MM.1S (cell line): ENCODE data around the gene GPX6.

Experiments used
- EZH2 ChIP-seq: fragments of 300-600 bp; sonication (generic); optimal IDR thresholded peaks from 2 replicates; pipeline ENCODE3; 2017; ENCODE audit warnings: low read depth, mild to moderate bottlenecking, antibody characterized with exemption, low read length, mixed read lengths
- EZH2phosphoT487 ChIP-seq: fragments of 300-600 bp; sonication (generic); IDR thresholded peaks from 2 replicates; pipeline ENCODE4 v1.6.1; 2018; ENCODE audit warnings: antibody characterized with exemption, low read length
- TF ChIP-seq, protein P1 (sequence below): fragments of 300-600 bp; sonication (generic); IDR thresholded peaks from 2 replicates; pipeline ENCODE4 v1.5.1; 2016; ENCODE audit warnings: antibody characterized with exemption, low read length, mixed read lengths

DNA sequence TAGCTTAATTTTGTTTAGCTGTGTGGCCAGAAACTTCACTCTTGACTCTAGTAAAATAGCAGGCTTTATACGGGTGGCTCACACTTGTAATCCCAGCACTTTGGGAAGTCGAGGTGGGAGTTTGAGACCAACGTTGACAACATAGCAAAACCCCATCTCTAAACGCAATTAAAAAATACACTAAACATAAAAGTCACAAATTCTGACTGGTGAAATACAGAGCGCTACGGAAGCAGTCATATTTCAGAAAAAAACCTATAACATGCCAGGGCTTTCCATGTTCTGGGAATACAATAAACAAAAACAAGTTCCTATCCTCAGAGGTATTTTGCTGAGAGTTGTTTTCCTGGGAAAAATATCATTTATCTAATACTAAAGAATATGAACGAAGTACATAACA lies 47.5 kb downstream of the GPX6 start:
- TF ChIP-seq, protein P1, sequence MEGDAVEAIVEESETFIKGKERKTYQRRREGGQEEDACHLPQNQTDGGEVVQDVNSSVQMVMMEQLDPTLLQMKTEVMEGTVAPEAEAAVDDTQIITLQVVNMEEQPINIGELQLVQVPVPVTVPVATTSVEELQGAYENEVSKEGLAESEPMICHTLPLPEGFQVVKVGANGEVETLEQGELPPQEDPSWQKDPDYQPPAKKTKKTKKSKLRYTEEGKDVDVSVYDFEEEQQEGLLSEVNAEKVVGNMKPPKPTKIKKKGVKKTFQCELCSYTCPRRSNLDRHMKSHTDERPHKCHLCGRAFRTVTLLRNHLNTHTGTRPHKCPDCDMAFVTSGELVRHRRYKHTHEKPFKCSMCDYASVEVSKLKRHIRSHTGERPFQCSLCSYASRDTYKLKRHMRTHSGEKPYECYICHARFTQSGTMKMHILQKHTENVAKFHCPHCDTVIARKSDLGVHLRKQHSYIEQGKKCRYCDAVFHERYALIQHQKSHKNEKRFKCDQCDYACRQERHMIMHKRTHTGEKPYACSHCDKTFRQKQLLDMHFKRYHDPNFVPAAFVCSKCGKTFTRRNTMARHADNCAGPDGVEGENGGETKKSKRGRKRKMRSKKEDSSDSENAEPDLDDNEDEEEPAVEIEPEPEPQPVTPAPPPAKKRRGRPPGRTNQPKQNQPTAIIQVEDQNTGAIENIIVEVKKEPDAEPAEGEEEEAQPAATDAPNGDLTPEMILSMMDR = no peak
- TF ChIP-seq EZH2 = no peak
- TF ChIP-seq EZH2phosphoT487 = no peak
